Effector memory CD4-positive, alpha-beta T cell (primary cell): ENCODE data around the gene MRPL36.
"Not testable (repeated sequence)": the region's sequence is repeated elsewhere in the genome, so short reads cannot be mapped to it uniquely, and the experiment has no call there.

Experiments used
- DNase-seq, 3 donors: peaks; one replicate each; pipeline ENCODE4 v3.0.0-alpha.2; 2020
- H3K27ac ChIP-seq: 2 replicates; pipeline ENCODE4 v1.7.0; 2013; ENCODE audit warnings: mild to moderate bottlenecking, low read length, moderate library complexity; ENCODE audit not compliant: insufficient read depth, poor library complexity, severe bottlenecking
- H3K27me3 ChIP-seq: replicated peaks from 2 replicates; pipeline ENCODE4 v1.7.0; 2013; ENCODE audit warnings: mild to moderate bottlenecking, low read length; ENCODE audit not compliant: insufficient read depth, control insufficient read depth, poor library complexity, severe bottlenecking
- H3K36me3 ChIP-seq: 2 replicates; pipeline ENCODE4 v1.7.0; 2013; ENCODE audit warnings: mild to moderate bottlenecking, low read length, moderate library complexity; ENCODE audit not compliant: control insufficient read depth, insufficient read depth
- H3K4me1 ChIP-seq: 2 replicates; pipeline ENCODE4 v1.7.0; 2013; ENCODE audit warnings: low read length, mild to moderate bottlenecking; ENCODE audit not compliant: control insufficient read depth, insufficient read depth, poor library complexity, severe bottlenecking
- H3K4me3 ChIP-seq: 2 replicates; pipeline ENCODE4 v1.7.0; 2013; ENCODE audit warnings: low read length, low read depth, mild to moderate bottlenecking; ENCODE audit not compliant: insufficient read depth, poor library complexity, severe bottlenecking
- H3K9me3 ChIP-seq: 2 replicates; pipeline ENCODE4 v1.7.0; 2013; ENCODE audit warnings: mild to moderate bottlenecking, low read length, moderate library complexity; ENCODE audit not compliant: control insufficient read depth

The MRPL36 gene

DNA sequence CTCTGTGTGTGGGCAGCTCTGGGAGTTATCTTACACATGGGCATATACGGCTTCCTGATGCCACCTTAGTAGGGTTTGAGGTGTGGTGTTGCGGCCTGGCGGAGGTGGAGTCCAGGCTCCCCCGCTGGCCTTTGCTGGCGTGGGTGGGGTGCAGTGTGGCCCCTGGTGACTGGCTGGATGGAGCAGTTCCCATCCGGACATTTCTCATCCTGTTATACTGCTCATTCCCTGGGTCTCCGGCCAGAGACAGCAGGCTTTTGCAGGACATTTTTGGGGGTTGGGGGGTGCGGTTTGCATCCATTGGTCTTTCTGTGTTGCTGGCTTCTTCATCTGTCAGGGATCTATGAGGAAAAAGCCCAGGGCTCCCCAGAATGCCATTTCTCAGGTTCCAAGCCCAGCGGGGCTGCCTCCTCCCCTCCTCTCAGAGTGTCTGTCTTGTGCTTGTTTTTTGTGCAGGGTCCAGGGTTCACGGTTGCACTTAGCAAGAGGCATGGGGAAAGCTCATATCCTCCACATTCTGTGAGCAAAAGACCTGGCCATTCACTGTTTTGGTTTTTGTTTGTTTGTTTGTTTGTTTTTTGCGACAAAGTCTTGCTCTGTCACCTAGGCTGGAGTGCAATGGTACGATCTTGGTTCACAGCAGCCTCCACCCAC lies 23.9 kb upstream of the MRPL36 start:
- no peaks in the 10 kb centered on the region for H3K27me3 ChIP-seq
- no peak overlapping the region for H3K27ac ChIP-seq
- no peak for DNase-seq
- H3K36me3 ChIP-seq = peaks cover 20% of the 10 kb centered on the region
- no peak overlapping the region for H3K4me3 ChIP-seq
- H3K4me1 ChIP-seq = no peaks in the 10 kb centered on the region
- H3K9me3 ChIP-seq = no peaks in the 10 kb centered on the region

DNA sequence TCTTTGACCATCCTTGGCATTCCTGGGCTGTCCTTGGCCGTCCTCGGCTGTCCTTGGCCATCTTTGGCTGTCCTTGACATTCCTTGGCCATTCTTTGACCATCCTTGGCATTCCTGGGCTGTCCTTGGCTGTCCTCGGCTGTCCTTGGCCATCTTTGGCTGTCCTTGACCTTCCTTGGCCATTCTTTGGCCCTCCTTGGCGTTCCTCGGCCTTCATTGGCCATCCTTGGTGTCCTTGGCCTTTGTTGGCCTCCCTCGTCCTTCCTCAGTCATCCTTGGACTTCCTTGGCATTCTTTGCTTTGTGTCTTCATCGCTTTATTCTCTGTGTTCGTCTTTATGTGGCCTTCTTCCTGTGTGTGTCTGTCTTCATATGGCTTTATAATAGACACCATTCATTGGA lies 22.2 kb upstream of the MRPL36 start:
- H3K36me3 ChIP-seq = peaks cover 31% of the 10 kb centered on the region
- no peak overlapping the region for H3K27ac ChIP-seq
- DNase-seq = no peak
- no peaks in the 10 kb centered on the region for H3K27me3 ChIP-seq
- H3K4me3 ChIP-seq = no peak overlapping the region
- no peaks in the 10 kb centered on the region for H3K9me3 ChIP-seq
- H3K4me1 ChIP-seq = no peaks in the 10 kb centered on the region

- DNase-seq = no peak
- Histone ChIP-seq H3K4me1 (no peaks in the 10 kb centered on the region), H3K36me3 (peaks cover 39% of the 10 kb centered on the region), H3K27ac (no peak overlapping the region), H3K4me3 (no peak overlapping the region), H3K9me3 (no peaks in the 10 kb centered on the region), H3K27me3 (no peaks in the 10 kb centered on the region)
Measured at GRCh38 chr5:1820926-1821325, 21.3 kb upstream of the MRPL36 start.

DNA sequence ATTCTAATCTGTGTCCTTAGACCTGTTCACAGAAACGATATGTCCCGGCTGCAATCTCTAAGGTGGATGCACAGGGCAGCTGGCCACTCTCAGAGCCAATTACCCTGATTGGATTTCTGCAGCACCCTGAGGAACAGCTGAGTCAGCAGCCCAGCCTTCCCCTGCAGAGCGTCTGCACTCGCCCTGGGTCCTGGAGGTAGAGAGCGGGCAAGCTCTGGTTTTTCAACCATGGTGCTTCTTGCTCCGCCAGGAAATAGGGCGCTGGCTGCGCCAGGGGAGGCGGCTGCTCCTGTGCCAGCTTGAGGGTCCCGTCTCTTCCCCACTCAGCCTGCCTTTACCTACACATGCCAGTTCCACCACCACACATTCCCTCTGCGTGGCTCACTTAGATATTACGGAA lies 20.7 kb upstream of the MRPL36 start:
- no peak overlapping the region for H3K4me3 ChIP-seq
- H3K4me1 ChIP-seq = no peaks in the 10 kb centered on the region
- no peaks in the 10 kb centered on the region for H3K9me3 ChIP-seq
- H3K27me3 ChIP-seq = no peaks in the 10 kb centered on the region
- no peak for DNase-seq
- H3K36me3 ChIP-seq = peaks cover 45% of the 10 kb centered on the region
- H3K27ac ChIP-seq = no peak overlapping the region

DNA sequence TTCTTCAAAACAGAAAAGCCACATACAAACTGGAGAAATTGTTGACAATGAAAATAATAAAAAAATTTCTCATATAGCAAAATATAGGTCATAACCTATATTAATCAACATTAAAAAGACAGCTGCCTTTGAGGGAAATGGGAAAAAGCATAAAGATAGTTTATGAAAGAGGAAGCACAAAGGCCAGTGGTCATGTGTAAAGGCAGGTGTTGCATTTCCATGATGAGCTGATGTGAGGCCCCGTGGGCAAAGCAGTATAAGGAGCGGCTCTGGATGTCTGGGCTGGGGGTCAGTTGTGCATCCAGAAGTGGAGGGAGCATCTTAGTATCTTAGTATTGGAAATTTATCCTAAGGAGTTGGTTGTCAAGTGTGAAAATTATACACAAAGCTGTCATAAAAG lies 19.8 kb upstream of the MRPL36 start:
- H3K27me3 ChIP-seq = no peaks in the 10 kb centered on the region
- peaks cover 54% of the 10 kb centered on the region for H3K36me3 ChIP-seq
- H3K4me3 ChIP-seq = no peak overlapping the region
- no peaks in the 10 kb centered on the region for H3K9me3 ChIP-seq
- DNase-seq = no peak
- no peak overlapping the region for H3K27ac ChIP-seq
- H3K4me1 ChIP-seq = no peaks in the 10 kb centered on the region

- no peak overlapping the region for H3K4me3 ChIP-seq
- H3K4me1 ChIP-seq = no peaks in the 10 kb centered on the region
- H3K36me3 ChIP-seq = peaks cover 61% of the 10 kb centered on the region
- no peaks in the 10 kb centered on the region for H3K9me3 ChIP-seq
- no peak for DNase-seq
- H3K27me3 ChIP-seq = no peaks in the 10 kb centered on the region
- H3K27ac ChIP-seq = no peak overlapping the region
Measured at GRCh38 chr5:1818784-1819183, 19.1 kb upstream of the MRPL36 start.

DNA sequence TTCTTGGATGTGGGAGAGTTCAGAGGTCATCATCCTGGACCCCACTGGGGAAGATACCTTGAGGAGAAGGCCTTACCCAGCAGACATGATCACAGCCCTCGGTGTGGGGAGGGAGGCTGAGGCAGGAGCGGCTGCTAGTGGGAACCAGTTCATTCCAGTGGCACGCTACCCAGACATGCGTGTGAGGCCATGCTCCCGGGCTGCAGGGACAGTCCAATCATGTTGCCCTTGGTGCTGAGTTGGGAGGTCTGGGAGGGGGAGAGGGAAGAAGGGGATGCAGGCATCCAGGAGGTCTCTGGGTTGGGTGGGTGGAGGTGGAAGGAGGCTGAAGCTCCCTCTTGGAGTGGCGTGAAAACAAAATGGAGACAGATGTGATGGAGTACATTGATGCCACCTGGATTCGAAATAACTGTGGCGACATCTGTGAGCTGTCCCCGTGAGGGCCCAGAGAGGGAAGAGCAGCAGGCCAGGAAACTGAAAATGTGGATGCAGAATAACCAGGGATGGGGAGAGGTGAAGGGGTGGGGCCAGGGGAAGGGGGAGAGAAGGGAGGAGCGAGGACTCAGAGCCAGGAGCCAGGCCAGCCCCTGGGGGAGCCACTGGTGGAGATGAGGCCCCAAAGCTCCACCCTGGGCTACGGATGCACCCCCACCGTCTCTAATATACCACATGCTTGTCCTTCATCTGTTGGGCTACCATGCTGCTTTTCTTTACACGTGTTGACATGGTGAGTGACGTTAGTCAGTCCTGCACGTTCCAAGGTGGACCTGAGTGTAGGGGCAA lies 17.8 kb upstream of the MRPL36 start:
- Histone ChIP-seq H3K36me3 (peaks cover 69% of the 10 kb centered on the region), H3K4me3 (no peak overlapping the region), H3K27ac (no peak overlapping the region), H3K9me3 (no peaks in the 10 kb centered on the region), H3K27me3 (no peaks in the 10 kb centered on the region), H3K4me1 (no peaks in the 10 kb centered on the region)
- DNase-seq = no peak

- H3K36me3 ChIP-seq = peaks cover 78% of the 10 kb centered on the region
- not testable (repeated sequence) for H3K27me3 ChIP-seq
Measured at GRCh38 chr5:1816495-1817089, 17.0 kb upstream of the MRPL36 start.

GRCh38 chr5:1815881-1816292 lies 16.2 kb upstream of the MRPL36 start:
- H3K9me3 ChIP-seq = no peaks in the 10 kb centered on the region
- no peak overlapping the region for H3K4me3 ChIP-seq
- no peaks in the 10 kb centered on the region for H3K4me1 ChIP-seq
- DNase-seq = no peak
- H3K27me3 ChIP-seq = no peaks in the 10 kb centered on the region
- H3K36me3 ChIP-seq = peaks cover 80% of the 10 kb centered on the region
- H3K27ac ChIP-seq = no peak overlapping the region

More at GRCh38 chr5:1816495-1817089, 17.0 kb upstream of the MRPL36 start:
- H3K27ac ChIP-seq, H3K4me3 ChIP-seq, H3K9me3 ChIP-seq, DNase-seq, H3K4me1 ChIP-seq: not testable (repeated sequence)
